ENCODE results near the gene SLC27A5.

DNA sequence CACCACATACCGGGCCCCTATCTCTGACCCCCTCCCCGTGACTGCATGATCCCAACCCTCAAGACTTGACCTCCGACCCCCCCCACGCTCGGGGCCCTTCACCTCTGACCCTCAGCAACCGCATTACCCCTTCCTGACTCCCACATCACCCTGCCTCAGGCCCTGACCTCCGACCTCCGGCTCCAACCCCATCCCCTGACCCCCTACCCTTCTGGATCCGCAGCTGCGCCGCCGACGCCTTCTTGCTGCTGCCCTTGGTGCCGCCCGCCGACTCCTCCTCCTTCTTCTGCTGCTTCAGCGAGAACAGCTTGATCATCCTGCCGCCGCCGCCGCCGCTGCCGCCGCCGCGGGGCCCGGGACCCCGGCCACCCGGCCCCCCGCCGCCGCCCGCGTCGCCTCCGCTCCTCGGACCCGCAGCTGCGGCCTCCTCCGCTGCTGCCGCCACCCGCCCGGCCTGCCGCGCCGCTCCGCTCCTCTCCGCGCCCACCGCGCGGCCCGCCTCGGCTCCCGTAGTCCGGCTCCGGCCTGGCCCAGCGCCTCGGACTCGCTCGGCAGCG lies 46.4 kb upstream of the SLC27A5 start, which contains the start of gene UBE2M:
- TF ChIP-seq CTCF (IDR thresholded peaks at IDR 0.05; ENCODE audit: insufficient read depth, low read depth, low read length) = no peak
- no peak for TF ChIP-seq EZH2 (IDR thresholded peaks at IDR 0.05; ENCODE audit: insufficient read depth, low read length)

Measured in astrocyte (in vitro differentiated cells and primary cell).